Lower leg skin (tissue), 4 donors: ENCODE data around the gene ADAM8. TPM values are rescaled to one million over a fixed set of nuclear protein-coding genes. Genes with fewer than 3 reads are reported as not detected.

Experiments
- DNase-seq, 2 donors: peaks; one replicate each; pipeline ENCODE4 v3.0.0-alpha.2; 2019; ENCODE audit warnings: low spot score in 2 of 2
- H3K4me3 ChIP-seq: fragments of 200-600 bp; sonication (generic); 2 replicates; pipeline ENCODE4 v1.5.1; 2017; ENCODE audit warnings: mild to moderate bottlenecking, low read depth; ENCODE audit not compliant: poor library complexity, severe bottlenecking
- CTCF ChIP-seq, 3 donors: fragments of 450-650 bp; IDR thresholded peaks; one replicate each; pipeline ENCODE4 v1.5.1; 2016; ENCODE audit warnings: antibody characterized with exemption in 3 of 3, mild to moderate bottlenecking in 3 of 3, moderate library complexity in 2 of 3
- POLR2A ChIP-seq, 2 donors: fragments of 450-650 bp; IDR thresholded peaks; one replicate each; pipeline ENCODE4 v1.6.1; 2016 to 2017; ENCODE audit warnings: antibody characterized with exemption in 2 of 2, mild to moderate bottlenecking in 1 of 2, moderate library complexity in 1 of 2
- WGBS, 2 donors: methylation state at CpG; one replicate each; pipeline ENCODE4 v1.1.5; 2018; 5-methylcytosine and 5-hydroxymethylcytosine counted together
- intact Hi-C: fragments of 100-400 bp; cut with DNase I; formaldehyde crosslinking; loops from one replicate; pipeline ENCODE4 v1.15.0; 2023; ENCODE audit warnings: low total_unique reads
- total RNA-seq, 4 donors: library from RNA; depleted of rRNA; stranded (reverse); fragments of >200 nt; gene quantifications; one replicate each; pipeline ENCODE4 v1.1.0, GENCODE V29; 2016

The ADAM8 gene
- total RNA-seq, 4 donors from 2014 or later: 3.3 to 5.9 (median 4.6) TPM

GRCh38 chr10:133306097-133306476, 29.4 kb upstream of the ADAM8 start:
- 93 to 95% methylated on average over 5 of the region's 5 CpGs for WGBS, 2 donors
- H3K4me3 ChIP-seq: no peak overlapping the region
- intact Hi-C loops: no loop called here
- no peak for DNase-seq
- TF ChIP-seq POLR2A (IDR thresholded peaks at IDR 0.05) (no peak), CTCF (IDR thresholded peaks at IDR 0.05) (no peak)

DNA sequence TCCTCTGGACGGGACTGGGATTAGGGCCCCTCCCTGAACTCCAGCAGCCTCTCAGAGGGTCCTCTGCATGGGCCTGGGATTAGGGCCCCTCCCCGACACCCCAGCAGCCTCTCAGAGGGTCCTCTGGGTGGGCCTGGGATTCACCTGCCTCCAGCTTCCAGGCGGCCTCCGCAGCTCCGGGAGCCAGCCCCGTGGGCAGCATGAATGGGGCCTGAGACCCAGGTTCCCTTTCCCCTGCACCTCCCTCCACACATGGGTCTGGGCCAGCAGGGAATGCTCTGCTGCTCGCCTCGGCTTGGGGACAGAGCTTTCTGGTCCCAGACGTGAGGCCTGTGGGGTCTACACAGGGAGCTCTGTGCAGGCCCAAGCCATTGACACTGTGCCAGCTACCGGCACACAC, 26.5 kb upstream of the ADAM8 start:
- no peak for TF ChIP-seq POLR2A (IDR thresholded peaks at IDR 0.05)
- no peak for TF ChIP-seq CTCF (IDR thresholded peaks at IDR 0.05)
- DNase-seq: no peak
- no peak overlapping the region for H3K4me3 ChIP-seq
- intact Hi-C loops: no loop called here
- 71 to 89% methylated on average over 6 to 10 of the region's 10 CpGs for WGBS, 2 donors

DNA sequence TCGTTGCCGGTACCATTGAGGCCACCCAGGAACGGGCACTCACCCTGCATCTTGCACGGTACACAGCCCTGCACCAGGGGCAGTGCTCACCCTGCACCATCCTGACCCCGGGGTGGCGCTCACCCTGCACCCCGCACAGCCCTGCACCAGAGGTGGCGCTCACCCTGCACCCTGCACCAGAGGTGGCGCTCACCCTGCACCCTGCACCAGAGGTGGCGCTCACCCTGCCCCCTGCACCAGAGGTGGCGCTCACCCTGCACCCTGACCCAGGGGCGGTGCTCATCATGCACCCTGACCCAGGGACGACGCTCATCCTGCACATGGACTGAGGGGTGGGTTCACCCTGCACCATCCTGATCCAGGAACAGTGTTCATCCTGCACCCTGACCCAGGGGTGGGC, 25.6 kb upstream of the ADAM8 start:
- no peak overlapping the region for H3K4me3 ChIP-seq
- no peak for TF ChIP-seq CTCF (IDR thresholded peaks at IDR 0.05)
- TF ChIP-seq POLR2A (IDR thresholded peaks at IDR 0.05): no peak
- intact Hi-C loops: no loop called here
- 93 to 96% methylated on average over 5 to 10 of the region's 14 CpGs for WGBS, 2 donors
- DNase-seq: no peak

- DNase-seq: no peak
- intact Hi-C loops: no loop called here
- 95% methylated on average over 14 of the region's 14 CpGs for WGBS, 2 donors
- no peak for TF ChIP-seq CTCF (IDR thresholded peaks at IDR 0.05)
- no peak for TF ChIP-seq POLR2A (IDR thresholded peaks at IDR 0.05)
- H3K4me3 ChIP-seq: no peak overlapping the region
Observed at GRCh38 chr10:133299738-133300137, 23.1 kb upstream of the ADAM8 start.

DNA sequence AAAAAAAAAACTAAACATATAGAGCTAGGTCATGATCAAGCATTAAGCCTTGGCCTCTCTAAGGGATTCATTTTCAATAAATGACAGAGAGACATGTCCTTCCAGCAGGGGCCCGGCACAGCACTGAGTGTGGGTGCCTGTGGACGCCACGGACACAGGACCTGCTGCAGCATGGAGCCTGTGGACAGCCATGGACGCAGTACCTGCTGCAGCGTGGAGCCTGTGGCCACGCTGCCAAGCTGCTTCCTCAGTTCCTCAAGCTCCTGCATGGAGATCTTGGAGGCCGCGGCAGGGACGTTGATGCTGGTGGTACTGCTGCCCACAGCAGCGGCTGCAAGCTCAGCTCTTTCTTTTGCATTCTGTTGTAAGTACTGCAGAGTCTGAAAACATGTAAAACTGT, 22.6 kb upstream of the ADAM8 start:
- H3K4me3 ChIP-seq: no peak overlapping the region
- no peak for DNase-seq
- TF ChIP-seq POLR2A (IDR thresholded peaks at IDR 0.05) (no peak), CTCF (IDR thresholded peaks at IDR 0.05) (no peak)
- intact Hi-C loops: no loop called here
- WGBS, 2 donors: 85 to 90% methylated on average over 10 of the region's 10 CpGs

DNA sequence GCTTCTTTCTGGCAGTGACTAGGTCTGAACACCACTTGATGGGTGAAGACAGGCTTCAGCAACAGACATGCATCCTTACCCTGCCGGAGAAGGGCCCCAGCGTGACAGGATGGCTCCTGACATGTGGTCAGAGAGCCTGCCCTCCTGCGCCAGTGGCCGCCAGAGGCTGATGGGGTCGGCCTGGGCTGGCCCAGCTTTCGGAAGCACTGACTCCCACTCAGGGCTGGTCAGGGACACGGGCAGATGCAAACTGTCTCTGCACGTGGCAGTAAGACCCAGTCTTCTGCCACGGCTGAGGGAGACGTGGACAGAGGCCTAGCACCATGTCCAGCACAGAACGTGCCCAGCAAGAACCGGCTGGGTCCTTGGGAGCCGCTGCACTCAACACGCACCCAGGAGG, 21.8 kb upstream of the ADAM8 start:
- intact Hi-C loops: no loop called here
- no peak for TF ChIP-seq CTCF (IDR thresholded peaks at IDR 0.05)
- no peak for TF ChIP-seq POLR2A (IDR thresholded peaks at IDR 0.05)
- DNase-seq: no peak
- WGBS, 2 donors: 97 to 98% methylated on average over 14 of the region's 14 CpGs
- H3K4me3 ChIP-seq: no peak overlapping the region
